ENCODE data around the gene DENND6B. TPM values are rescaled to one million over a fixed set of nuclear protein-coding genes. Genes with fewer than 3 reads are reported as not detected.

DENND6B gene
- total and polyA plus RNA-seq, 2 experiments from 2014 or later: 0.71 to 1.3 TPM

GRCh38 chr22:50264946-50265669 lies 61.7 kb downstream of the DENND6B start:
- H3K27ac Mint-ChIP-seq: no peak overlapping the region
- H3K4me2 ChIP-seq: no peak overlapping the region
- no peaks in the 10 kb centered on the region for H3K9me2 ChIP-seq (ENCODE audit: insufficient read depth)
- H3K79me2 ChIP-seq (replicated peaks; ENCODE audit: insufficient read depth): no peaks in the 10 kb centered on the region
- H3K27ac ChIP-seq (ENCODE audit: low read depth): no peak overlapping the region
- H3K27me3 ChIP-seq (ENCODE audit: insufficient read depth): peaks cover 62% of the 10 kb centered on the region
- DNase-seq (ENCODE audit: low spot score): no peak
- peaks cover 46% of the 10 kb centered on the region for H3K27me3 Mint-ChIP-seq (ENCODE audit: insufficient read depth, low read depth, poor library complexity)
- TF ChIP-seq JUNB (IDR thresholded peaks at IDR 0.05; ENCODE audit: unreplicated experiment) (no peak), ZNF462 (CRISPR knock-in tag; IDR thresholded peaks at IDR 0.05) (no peak), CTCF (conservative IDR thresholded peaks at IDR 0.05; ENCODE audit: low read depth in 2 of 2) (no peak), ZNF114 (CRISPR knock-in tag; IDR thresholded peaks at IDR 0.05) (no peak), POLR2AphosphoS5 (IDR thresholded peaks at IDR 0.05; ENCODE audit: low read depth) (no peak), NANOG (IDR thresholded peaks at IDR 0.05; ENCODE audit: borderline replicate concordance) (no peak), STAT1 (IDR thresholded peaks at IDR 0.05; ENCODE audit: unreplicated experiment) (no peak), EZH2phosphoT487 (IDR thresholded peaks at IDR 0.05; ENCODE audit: unreplicated experiment) (no peak), ZNF331 (CRISPR knock-in tag; IDR thresholded peaks at IDR 0.05; ENCODE audit: low read depth) (no peak), CREB1 (CRISPR knock-in tag; IDR thresholded peaks at IDR 0.05; ENCODE audit: low read depth) (no peak), EZH2 (IDR thresholded peaks at IDR 0.05; ENCODE audit: low read depth, unreplicated experiment) (no peak)
- TF ChIP-seq, protein P1, sequence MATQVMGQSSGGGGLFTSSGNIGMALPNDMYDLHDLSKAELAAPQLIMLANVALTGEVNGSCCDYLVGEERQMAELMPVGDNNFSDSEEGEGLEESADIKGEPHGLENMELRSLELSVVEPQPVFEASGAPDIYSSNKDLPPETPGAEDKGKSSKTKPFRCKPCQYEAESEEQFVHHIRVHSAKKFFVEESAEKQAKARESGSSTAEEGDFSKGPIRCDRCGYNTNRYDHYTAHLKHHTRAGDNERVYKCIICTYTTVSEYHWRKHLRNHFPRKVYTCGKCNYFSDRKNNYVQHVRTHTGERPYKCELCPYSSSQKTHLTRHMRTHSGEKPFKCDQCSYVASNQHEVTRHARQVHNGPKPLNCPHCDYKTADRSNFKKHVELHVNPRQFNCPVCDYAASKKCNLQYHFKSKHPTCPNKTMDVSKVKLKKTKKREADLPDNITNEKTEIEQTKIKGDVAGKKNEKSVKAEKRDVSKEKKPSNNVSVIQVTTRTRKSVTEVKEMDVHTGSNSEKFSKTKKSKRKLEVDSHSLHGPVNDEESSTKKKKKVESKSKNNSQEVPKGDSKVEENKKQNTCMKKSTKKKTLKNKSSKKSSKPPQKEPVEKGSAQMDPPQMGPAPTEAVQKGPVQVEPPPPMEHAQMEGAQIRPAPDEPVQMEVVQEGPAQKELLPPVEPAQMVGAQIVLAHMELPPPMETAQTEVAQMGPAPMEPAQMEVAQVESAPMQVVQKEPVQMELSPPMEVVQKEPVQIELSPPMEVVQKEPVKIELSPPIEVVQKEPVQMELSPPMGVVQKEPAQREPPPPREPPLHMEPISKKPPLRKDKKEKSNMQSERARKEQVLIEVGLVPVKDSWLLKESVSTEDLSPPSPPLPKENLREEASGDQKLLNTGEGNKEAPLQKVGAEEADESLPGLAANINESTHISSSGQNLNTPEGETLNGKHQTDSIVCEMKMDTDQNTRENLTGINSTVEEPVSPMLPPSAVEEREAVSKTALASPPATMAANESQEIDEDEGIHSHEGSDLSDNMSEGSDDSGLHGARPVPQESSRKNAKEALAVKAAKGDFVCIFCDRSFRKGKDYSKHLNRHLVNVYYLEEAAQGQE (IDR thresholded peaks at IDR 0.05; ENCODE audit: unreplicated experiment): no peak
- TF ChIP-seq, protein P2, sequence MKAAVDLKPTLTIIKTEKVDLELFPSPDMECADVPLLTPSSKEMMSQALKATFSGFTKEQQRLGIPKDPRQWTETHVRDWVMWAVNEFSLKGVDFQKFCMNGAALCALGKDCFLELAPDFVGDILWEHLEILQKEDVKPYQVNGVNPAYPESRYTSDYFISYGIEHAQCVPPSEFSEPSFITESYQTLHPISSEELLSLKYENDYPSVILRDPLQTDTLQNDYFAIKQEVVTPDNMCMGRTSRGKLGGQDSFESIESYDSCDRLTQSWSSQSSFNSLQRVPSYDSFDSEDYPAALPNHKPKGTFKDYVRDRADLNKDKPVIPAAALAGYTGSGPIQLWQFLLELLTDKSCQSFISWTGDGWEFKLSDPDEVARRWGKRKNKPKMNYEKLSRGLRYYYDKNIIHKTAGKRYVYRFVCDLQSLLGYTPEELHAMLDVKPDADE (IDR thresholded peaks at IDR 0.05): no peak
- no peaks in the 10 kb centered on the region for H3K36me3 Mint-ChIP-seq (ENCODE audit: low read depth)
- H3K4me3 ChIP-seq: no peak overlapping the region
- H4K20me1 ChIP-seq (replicated peaks; ENCODE audit: insufficient read depth): no peaks in the 10 kb centered on the region; the same call in 1 of the 2 replicates
- peaks cover 8% of the 10 kb centered on the region; the same call in 2 of the 3 replicates for H3K4me1 Mint-ChIP-seq
- no peaks in the 10 kb centered on the region for H3F3A ChIP-seq (replicated peaks; ENCODE audit: low read depth)
- H3K36me3 ChIP-seq (ENCODE audit: insufficient read depth): no peaks in the 10 kb centered on the region
- H3K9me3 Mint-ChIP-seq: no peaks in the 10 kb centered on the region
- ATAC-seq: no peak
- H3K4me3 Mint-ChIP-seq: no peak overlapping the region
- H2AFZ ChIP-seq: no peak overlapping the region
- H3K4me1 ChIP-seq (ENCODE audit: insufficient read depth): peaks cover 13% of the 10 kb centered on the region

All from GM23338 (cell line).